ENCODE results near the gene CRACDL. TPM values are rescaled to one million over a fixed set of nuclear protein-coding genes. Genes with fewer than 3 reads are reported as not detected.

CRACDL gene
- total RNA-seq, 1 experiment from 2014 or later, result 1.3 TPM

DNA sequence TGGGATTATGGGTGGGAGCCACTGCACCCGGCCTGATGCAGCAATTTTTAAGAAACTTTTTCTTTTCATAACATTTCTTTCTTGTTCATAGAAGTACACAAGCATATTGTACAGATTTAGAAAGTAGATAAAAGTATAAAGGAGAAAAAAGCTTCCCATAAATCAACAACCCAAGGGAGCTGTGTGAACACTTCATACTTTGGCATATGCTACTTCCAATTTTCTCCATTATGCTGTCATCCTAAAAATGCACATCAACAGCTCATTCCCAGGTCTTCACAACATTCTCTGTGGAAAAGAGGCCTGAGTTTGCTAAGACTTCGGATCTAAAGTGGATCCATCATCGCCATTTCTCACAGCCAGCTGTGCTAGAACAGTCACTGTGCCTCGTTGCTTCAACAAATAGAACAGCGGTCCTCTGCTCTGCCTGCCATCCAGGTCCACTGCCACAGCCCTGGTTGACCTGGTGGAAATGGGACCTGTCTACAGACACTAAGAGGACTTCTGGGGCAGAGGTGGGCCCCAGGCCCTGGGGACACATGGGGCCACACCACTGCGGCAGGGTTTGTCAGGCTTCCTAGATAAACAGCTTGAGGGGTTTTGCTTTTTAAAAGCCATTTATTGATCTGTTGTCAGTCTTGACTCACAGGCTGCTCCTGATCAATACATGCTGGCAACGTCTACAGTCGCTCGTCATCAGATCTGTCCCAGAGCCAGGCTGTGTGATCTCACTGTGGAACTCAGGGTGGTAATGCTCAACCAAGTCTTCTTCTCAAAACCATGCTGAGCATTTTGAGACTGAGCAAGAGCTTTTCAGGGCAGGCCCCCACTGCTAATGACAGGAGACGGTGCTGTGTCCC is 132.4 kb downstream of the CRACDL start:
- no peak for DNase-seq (ENCODE audit: low read depth)

DNA sequence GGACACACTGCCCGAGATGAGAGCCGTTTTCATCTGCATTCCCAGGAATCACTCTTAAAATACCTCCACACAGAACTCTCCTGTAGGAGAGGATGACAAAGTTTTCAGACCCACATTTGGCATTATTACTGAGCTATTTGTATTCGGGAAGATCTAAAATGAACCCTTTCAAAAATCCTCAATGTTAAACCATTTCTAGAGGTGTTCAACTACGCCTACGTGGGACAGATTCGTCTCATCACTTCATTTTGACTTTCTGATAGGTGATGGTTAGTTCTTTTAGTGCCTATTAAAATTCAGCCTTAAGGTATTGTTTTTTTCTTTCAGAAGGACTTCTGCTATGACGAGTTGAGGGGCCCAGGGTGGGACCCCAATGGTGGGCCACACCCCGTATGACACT is 133.7 kb downstream of the CRACDL start:
- no peak for DNase-seq (ENCODE audit: low read depth)

DNA sequence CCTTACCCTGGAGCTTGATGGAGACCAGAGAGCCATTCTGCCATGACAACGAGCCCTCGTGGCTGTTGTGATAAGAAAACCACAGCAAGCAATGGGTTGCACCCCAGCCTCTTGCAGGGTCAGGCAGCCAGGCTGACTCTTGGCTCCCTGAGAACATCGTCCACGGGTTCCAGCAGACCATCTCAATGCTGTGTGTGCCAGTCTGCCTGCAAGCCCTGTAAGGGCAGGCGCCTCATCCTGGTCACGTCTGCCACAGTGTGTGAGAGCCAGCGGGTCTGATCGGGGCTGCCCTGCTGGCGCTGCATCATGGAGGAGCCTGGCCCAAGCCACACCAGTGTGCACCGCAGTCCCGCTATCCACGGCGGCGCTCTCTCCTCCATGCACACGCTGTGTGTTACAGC is 134.1 kb downstream of the CRACDL start:
- no peak for DNase-seq (ENCODE audit: low read depth)

DNA sequence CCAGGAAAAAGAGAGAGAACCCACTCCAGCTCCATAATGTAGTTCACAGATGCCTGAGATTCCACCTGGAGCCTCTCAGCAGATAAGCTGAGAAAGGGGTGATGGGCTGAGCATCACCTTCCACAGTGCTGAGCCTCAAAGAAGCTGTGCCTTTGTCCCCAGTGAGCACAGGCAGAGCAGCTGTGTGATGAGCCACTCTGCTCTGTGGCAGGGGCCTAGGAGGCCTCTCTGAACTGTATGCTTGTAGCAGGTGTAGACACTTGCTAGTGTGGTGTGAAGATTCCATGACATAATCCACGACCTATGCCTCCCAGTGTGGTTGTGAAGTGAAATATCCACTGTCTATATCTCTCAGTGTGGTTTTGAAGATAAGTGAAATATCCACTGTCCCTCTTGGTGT is 134.7 kb downstream of the CRACDL start:
- DNase-seq (ENCODE audit: low read depth), result no peak

DNA sequence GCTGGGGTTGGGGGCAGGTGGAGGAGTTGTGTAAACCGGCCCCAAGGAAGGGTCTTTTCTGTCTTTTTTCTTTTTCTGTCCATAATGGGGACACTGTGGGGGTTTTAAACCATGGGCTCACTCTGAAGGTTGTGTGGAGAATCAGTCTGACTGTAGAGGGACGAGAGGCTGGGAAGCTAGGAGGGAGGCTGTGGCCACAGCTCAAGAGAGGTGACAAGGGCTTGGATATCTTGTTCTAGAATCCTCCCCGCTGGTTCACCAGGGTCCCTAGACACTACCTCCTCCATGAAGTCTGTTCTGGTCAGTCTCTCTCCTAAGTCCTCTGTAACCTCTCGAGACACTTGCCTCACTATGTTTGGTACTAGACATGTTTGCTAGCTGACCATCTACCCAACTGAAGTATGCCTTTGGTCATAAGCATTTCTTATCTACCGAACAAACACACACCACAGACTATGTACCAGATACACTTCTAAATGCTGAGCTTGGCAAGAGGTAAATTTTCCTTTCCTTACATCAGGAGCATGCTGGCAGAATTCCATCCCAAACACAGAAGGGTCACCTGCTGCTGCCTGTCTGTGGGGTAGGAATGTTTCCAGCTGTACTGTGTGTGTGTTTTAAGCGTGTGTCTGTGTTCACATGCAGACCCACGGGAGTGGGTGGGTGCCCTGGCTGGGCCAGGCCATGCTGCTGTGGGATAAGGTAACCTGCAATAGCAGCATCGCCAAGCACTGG is 135.5 kb downstream of the CRACDL start:
- DNase-seq (ENCODE audit: low read depth), result no peak

DNA sequence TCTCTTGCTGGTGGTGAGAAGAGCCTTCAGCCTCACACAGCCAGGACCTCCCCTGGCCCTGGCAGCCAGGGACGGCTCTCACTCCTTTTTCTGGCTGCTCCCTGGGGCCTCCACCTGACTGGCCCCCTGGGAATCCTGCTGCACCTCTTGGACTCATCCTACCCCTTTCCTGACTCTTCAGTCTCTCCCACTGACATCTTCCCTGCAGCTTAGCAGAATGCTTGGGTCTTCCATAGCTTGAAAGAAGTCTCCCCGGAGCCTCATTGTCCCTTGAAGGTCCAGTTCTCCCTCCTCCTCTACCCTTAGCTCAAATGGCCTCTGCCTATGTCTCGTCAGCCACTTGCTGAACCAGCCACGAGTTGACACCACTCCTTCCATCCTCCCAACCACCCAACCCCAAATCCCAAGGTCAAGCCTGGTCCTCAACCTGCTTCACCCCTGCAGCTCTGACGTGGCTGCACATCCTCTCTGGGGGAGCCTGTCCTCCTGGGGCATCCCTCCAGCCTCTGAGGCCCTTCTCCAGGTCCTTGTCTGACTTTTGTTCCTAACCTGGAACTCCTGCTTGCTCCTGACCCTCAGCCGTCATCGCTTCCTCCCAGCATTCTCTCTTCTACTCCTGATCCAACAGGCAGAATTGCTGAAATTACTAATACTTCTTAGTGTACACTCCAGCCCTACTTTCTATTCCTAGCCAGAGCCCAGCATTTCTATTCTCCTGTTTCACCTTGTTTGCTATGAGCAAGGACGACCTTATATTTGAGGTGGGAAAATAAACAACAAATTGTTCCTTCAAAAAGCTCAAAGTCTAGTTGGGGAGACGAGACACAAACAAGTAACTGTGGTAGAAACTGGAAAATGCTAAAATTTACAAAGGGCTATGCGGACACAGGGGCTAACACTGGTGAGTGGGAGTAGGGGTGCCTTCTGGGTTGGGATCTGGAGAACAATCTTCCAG is 136.4 kb downstream of the CRACDL start:
- DNase-seq (ENCODE audit: low read depth), result no peak

DNA sequence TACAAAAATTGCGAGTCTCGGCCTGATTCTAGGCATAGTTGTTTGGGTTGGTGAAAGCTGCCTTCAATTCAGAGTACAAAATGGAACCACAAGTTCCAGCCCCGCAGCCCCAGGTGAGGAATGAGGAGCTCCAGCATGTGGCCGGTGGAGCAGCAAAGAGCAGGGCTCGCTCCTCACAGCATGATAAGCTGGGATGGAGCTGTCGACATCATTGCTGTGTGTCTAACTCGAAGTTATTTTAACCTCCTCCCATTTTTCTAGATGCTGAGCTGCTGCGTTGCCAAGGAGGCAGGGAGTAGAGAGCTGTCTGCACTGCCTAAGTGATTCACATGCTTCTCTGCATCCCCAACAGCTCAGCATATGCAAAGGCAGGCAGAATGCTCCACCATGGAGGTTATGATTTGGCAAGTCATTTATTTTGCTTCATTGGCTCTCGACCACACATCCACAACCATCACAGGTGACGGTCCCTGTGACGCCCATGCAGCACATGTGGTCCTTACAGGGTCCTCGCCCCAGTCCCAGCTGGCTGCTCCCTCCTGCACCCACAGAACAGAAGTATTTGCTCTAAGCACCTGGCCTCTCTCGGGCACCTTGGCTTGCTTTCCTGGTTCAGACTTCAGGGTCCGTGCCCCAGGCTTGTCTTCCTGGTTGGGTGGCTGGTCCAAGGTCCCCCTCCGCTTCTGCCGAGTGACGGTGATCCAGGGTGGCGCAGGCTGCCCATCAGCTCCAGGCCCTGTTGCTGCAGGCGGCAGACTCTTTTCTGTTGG is 139.1 kb downstream of the CRACDL start:
- no peak for DNase-seq (ENCODE audit: low read depth)

DNA sequence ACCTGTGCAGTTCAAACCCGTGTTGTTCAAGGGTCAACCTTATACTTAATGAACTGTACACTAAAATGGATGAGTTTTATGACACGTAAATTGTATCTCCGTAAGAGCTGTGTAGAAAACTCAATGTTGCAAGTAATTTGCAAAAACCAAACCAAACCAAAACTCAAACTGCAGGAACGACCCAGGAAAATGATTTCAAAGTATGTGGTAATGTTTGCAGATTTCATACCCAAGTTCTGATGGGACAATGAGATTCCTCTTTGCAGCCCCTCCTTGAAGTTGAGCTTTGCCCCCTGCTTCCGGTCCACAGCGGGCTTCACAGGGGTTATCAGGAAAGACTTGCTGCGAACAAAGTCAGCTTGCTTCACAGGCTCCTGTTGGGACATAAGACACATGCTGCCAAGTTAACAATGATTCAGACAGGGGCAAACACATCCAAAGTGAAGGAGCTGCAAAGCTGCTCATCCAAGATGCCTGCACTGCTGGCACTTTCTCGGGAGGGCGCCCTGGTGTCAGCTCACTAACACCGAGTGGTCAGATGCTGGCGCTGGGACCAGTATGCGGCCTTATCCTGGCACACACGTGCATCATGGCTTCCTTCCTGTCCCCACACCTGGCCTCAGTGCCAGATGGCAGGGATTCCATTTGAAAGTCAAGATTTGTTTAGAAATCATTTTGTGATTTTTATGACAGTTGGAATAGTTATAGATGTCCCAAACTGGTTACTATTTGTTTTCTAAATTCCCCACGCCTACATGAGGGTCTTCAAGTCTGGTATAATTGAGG is 139.9 kb downstream of the CRACDL start:
- DNase-seq (ENCODE audit: low read depth), result no peak

DNA sequence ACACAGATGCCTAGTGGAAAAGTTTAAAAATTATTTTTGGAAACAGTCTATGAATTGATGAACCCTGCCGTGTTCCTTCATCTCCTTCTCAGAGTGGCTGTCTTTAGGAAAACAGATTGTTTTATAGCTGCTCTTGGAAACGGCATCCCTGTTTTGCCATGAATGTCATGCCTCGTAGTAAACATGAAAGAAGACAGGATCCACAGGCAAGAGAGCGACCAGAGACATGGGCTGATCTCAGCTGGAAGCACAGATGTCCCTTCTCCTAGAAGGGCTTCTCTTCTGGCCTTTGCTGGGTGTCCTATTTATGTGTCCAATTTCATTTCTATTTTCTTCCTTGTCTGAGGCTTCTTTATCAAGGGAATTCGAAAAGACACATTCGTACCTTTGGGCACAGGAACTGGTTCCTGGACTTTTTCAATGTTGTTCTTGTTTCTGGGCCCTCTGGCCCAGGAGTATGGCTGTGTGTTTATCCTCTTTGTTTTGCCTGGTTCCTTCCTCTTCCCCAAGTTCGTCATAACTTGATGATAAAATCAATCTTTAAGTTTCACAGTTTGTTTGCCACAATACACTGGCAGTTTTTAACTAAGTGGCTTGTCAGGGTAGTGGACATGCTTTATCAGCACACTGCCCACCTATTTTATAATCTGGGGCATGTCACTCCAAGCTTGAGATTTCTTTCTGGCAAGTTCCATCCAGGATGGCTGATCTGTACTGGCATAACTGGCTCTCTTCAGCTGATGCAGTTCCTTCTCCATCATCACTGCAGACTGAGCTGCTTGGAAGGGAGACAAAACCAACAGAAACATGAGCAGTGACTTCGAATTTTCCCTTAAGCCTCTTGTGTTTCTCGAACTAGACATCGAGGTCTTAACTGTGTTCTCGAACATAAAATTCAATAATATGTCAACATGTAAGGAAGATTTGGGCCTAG is 141.9 kb downstream of the CRACDL start:
- DNase-seq (ENCODE audit: low read depth), result no peak

DNA sequence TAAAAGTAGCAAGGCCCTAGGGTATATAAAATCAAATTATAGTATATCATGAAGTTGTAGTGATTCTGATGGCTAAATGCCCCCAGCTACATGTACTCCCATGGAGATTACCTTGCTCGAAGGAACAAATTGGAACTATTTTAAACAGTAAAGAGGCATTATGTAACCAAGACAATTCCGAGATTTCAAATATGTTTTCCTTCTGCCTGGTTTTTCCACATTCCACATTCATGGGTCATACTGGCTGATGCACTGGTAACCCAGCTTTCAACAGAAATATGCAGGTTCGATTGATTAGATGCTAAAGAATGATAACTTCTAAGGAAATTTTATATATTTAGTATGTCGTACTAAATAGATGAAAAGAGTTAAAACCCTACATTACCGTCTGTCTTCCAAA is 142.8 kb downstream of the CRACDL start:
- no peak for DNase-seq (ENCODE audit: low read depth)

DNA sequence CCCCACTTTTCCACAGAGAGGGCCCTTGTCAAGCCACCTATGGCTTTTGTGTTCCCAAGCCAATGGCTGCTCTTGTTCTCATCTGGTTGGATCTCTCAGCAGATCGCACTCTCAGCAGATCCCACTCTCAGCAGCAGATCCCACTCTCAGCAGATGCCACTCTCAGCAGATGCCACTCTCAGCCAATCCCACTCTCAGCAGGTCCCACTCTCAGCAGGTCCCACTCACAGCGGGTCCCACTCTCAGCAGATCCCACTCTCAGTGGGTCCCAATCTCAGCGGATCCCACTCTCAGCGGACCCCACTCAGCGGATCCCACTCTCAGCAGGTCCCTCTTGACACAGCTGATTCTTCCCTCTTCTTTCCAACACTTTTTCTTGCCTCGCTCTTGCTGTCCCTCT is 145.8 kb downstream of the CRACDL start:
- no peak for DNase-seq (ENCODE audit: low read depth)

DNA sequence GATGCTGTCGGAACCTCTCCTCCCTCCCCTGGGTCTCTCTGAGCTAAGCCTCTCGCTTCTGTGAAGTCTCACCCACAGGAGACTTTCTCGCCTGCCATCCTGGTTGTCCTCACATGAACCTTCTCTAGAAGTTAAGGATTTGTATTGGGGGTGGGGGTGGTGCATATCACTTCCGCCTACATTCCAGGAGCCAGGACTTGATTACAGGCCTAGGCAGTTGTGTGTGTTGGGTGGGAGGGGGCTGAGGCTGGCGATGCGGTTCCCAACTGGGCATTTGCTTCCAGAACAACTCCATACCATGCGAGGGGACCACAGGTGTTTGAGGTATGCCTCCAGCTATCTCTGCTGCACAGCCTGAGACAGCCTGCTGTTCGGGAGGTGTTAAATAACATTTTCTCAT is 148.3 kb downstream of the CRACDL start:
- no peak for DNase-seq (ENCODE audit: low read depth)

DNA sequence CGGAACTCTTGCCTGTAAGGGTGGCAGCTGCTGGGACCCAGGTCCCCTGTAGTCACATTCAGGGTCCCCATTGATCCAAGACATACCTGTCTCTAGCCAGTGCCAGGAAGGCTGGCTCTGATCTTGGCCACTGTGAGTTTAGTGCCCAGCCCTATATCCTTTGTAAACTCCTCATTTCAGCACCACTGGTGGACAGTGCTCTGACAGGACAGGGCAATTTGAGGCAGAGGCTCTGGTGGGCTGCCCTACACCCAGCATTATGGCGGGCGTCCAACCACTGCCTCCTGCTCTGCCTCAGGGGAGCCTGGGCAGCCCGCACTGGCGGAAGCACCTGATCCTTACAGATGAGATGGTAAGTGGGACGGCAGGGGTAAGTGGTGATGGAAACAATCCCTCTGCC is 149.8 kb downstream of the CRACDL start:
- no peak for DNase-seq (ENCODE audit: low read depth)

DNA sequence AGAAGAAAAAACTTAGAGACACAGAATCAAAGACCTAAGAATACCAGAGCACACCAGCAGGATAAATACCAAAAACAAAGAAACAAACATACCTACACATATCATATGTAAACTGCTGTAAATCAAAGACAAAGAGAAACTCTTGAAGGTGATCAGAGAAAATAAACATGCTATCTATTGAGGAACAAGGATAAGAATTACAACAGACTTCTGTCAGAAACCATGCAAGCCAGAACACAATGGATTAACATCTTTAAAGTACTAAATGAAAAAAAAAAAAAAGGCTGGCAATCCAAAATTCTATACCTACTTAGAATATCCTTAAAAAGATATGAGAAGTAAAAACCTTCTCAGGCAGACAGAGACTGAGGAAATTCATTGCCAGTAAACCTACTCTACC is 153.5 kb downstream of the CRACDL start:
- DNase-seq (ENCODE audit: low read depth), result no peak

DNA sequence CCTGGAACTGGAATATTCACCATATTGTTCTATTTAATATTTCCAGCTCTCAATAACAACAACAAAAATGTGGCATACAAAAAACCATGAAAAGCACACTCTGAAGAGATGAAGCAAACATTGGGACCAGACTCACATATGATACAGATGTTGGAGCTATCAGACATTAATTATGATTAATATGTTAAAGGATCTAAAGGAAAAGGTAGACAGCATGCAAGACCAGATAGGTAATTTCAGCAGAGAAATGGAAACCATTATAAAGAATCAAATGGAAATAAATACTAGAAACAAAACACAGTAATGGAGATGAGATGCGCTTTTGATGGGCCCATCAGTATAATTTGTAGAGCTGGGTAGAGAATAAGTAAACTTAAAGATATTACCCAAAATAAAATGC is 154.2 kb downstream of the CRACDL start:
- DNase-seq (ENCODE audit: low read depth), result no peak

DNA sequence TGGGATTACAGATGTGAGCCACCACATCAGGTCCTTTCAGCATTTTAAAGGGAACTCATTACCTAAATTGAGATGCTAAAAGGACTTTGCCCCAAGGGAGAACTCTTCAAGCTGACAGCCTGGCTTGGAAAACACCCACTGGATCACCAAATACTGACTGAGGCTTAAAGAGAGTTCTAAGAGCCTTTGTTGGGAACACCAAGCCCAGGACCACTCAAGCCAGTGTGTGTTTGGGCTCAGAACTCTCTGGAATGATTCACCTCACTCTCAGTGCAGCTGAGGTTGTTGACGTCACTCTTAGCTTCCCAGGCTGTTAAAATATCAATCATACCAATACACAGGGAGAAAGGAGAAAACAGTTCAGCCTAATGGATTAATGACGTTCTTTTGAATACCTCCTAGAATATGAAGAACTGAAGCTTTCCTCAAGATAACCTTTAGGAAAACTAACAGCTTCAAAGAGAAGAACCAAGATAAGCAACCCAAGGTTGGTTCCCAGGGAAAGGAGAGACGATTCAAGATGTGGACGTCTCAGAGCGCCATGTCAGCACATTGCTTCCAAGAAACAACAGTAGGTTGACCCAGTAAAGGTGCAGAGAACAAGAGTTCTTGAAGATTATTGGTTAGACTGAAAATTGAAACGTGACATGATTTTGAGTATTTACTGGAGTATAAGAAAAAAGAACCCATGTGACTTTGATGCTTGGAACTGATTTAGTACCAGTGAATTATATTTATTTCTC is 157.1 kb downstream of the CRACDL start:
- no peak for DNase-seq (ENCODE audit: low read depth)

DNA sequence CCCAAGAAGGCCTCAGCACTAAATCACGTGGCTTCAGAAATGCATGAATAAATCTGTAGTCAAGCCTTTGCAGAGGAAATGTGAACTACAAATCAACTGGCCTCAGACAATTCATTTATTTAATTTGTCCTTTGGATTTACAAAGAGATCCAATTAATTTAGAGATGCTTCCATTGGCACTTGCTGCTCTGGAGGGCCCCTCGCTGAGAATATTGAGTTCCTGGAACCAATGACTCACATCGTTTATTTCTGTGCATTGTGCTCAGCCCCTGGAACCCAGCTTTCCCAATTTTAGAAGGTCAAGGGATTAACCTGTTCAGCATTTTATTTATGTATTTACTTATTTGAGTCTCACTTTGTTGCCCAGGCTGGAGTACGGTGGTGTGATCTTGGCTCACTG is 157.9 kb downstream of the CRACDL start:
- no peak for DNase-seq (ENCODE audit: low read depth)

DNA sequence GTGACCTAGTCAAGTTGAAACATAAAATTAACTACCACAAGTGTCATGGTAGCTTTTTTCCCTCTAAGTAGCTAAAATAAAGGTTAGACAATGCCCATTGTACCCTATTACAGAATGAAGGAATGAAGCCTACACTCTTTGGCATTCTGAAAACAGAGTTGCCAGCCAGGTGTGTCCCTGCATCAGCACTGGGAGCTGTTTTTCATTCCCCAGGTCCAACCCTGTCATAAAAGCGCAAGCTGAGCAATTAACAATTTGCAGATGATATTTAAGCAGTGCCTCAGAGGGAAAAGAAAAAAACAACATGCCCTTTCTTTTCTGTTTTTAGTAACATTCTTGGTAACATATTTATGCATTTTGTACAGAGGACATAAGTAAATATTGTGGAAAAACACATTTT is 158.3 kb downstream of the CRACDL start:
- DNase-seq (ENCODE audit: low read depth), result no peak

DNA sequence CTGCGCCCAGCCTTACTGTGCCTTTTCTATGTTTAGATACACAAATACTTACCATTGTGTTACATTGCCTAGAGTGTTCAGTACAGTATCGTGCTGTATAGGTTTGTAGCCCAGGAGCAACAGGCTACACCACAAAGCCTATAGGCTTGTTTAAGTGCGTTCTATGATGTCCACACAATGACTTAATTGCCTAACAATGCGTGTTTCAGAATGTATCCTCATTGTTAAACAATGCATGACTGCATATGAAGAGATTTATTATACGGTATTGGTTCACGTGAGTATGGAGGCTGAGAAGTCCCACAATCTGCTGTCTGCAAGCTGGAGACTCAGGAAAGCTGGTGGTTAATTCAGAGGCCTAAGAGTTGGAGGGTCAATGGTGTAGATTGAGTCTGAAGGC is 158.9 kb downstream of the CRACDL start:
- no peak for DNase-seq (ENCODE audit: low read depth)

Data from Daoy (cell line).